ENCODE measurements around the gene ISL2. TPM values are rescaled to one million over a fixed set of nuclear protein-coding genes. Genes with fewer than 3 reads are reported as not detected.
A peak's percentile ranks its signal among the peaks of the same experiment; 100 is the strongest.
"Not testable (repeated sequence)": the region's sequence is repeated elsewhere in the genome, so short reads cannot be mapped to it uniquely, and the experiment has no call there.

The ISL2 gene
- total RNA-seq, 1 donor from 2014 or later = 1.2 TPM

DNA sequence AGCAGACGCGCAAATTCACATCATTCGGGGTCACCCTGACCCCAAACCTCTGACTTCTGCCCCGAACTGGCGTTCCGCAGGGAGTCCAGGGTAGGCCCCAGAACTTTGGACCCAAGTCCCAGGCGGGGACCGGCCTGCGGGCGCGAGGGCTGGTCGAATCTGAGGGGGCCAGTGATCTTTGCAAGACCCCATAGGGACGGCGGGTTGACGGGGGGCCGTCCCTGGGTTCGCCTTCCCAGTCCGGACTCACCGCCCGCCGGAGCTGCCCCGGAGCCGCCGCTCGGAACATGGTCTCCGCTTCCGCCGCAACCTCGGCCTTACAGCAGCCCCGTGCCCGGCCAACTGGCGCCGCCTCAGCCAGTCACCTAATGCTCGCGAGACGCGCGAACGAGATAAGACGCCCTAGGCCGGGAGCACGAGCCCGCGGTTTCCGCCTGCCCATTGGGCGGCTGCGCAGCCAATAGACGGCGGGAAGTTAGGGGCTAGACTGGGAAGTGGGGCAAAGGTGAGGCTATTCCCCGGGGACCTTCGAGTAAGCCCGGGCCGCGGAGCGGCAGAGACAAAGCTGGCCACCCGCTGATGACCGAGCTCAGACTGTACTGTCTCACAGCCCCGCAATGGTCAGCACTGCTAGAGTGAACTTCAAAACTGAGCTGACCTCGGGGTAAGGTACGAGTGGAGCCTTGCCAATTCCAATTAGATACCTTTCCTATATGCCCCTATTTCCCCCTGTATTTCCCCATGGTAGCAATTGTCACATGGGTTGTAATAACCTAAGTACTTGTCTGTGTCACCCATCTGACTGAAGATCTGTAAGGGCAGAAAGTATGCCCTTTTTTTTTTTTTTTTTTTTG lies 25.2 kb upstream of the ISL2 start, which contains the start of gene ETFA:
TSS of gene ETFA (minus strand) at position 370 of the 854 bp plus-strand sequence. CDS start at position 289, 81 bp downstream.
- Mint-ChIP-seq H3K4me1 (peaks cover 17% of the 10 kb centered on the region), H3K9me3 (no peaks in the 10 kb centered on the region), H3K36me3 (no peaks in the 10 kb centered on the region), H3K27ac (peak within 1 kb of the TSS; percentile 81), H3K4me3 (peak within 1 kb of the TSS; percentile 85), H3K27me3 (ENCODE audit: low read depth) (no peaks in the 10 kb centered on the region)
- peak; percentile 76 to 92 for DNase-seq (ENCODE audit: low spot score in 2 of 2, unreplicated experiment in 2 of 2)
- no peak for TF ChIP-seq CTCF (IDR thresholded peaks at IDR 0.05; ENCODE audit: unreplicated experiment)

DNA sequence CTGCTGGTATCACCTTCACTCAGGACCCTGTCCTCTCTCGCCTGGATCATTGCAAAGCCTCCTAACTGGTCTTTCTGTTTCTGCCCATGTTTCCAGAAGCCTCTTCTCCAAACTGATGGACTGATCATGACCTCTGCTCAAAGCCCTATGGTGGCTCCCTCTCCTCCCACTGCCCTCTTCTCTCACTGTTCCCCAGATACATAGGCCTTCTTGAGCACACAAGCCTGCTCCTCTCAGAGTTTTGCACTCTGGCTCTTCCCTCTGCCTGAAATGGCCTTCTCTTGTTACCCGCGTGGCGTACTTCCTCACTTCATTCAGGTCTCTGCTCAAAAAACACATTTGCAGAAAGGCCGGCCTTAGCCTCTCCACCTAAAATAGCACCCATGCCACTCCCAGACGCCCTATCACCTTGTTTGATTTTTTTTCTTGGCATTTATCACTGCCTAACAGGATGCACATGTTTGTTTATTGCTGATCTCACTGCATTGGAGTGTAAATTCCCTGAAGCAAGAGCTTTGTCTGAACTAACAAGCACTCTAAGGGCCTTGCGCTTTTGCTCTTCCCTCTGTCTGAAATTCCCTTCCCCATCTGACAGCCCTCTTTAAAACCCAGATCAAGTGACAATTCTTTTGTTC lies 23.9 kb upstream of the ISL2 start:
- Mint-ChIP-seq H3K4me3 (peak overlapping the region; percentile 0), H3K9me3 (no peaks in the 10 kb centered on the region), H3K27me3 (ENCODE audit: low read depth) (no peaks in the 10 kb centered on the region), H3K27ac (peak overlapping the region; percentile 44), H3K36me3 (no peaks in the 10 kb centered on the region), H3K4me1 (peaks cover 17% of the 10 kb centered on the region)
- no peak for TF ChIP-seq CTCF (IDR thresholded peaks at IDR 0.05; ENCODE audit: unreplicated experiment)
- DNase-seq (ENCODE audit: low spot score in 2 of 2, unreplicated experiment in 2 of 2) = no peak

- H3K27ac Mint-ChIP-seq; H3K4me3 Mint-ChIP-seq; DNase-seq (ENCODE audit: low spot score in 2 of 2, unreplicated experiment in 2 of 2): not testable (repeated sequence)
Observed at GRCh38 chr15:76313175-76313567, 23.4 kb upstream of the ISL2 start.

GRCh38 chr15:76313731-76314130 lies 22.8 kb upstream of the ISL2 start:
- Mint-ChIP-seq H3K36me3 (no peaks in the 10 kb centered on the region), H3K27me3 (ENCODE audit: low read depth) (no peaks in the 10 kb centered on the region), H3K27ac (no peak overlapping the region), H3K4me3 (no peak overlapping the region), H3K9me3 (no peaks in the 10 kb centered on the region), H3K4me1 (peaks cover 17% of the 10 kb centered on the region)
- DNase-seq (ENCODE audit: low spot score in 2 of 2, unreplicated experiment in 2 of 2) = no peak
- no peak for TF ChIP-seq CTCF (IDR thresholded peaks at IDR 0.05; ENCODE audit: unreplicated experiment)

More at GRCh38 chr15:76313175-76313567, 23.4 kb upstream of the ISL2 start:
- H3K36me3 Mint-ChIP-seq; H3K9me3 Mint-ChIP-seq; H3K27me3 Mint-ChIP-seq (ENCODE audit: low read depth): not testable (repeated sequence)
- H3K4me1 Mint-ChIP-seq = peaks cover 17% of the 10 kb centered on the region

DNA sequence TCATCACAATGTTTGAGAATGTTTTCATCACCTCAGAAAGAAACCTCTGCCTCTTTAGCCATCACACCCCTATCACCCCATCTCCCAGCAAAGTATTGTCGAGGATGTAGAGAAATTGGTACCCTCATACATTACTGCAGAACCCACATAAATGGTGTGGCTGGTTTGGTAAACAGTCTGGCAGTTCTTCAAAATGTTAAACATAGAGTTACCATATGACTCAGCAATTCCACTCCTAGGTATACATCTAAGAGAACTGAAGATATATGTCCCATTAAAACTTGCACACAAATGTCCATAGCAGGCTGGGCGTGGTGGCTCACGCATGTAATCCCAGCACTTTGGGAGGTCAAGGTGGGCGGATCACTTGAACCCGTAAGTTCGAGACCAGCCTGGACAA lies 16.6 kb upstream of the ISL2 start:
- no peaks in the 10 kb centered on the region for H3K4me1 Mint-ChIP-seq
- no peak overlapping the region for H3K27ac Mint-ChIP-seq
- no peaks in the 10 kb centered on the region for H3K36me3 Mint-ChIP-seq
- TF ChIP-seq CTCF (IDR thresholded peaks at IDR 0.05; ENCODE audit: unreplicated experiment) = no peak
- H3K4me3 Mint-ChIP-seq = no peak overlapping the region
- no peak for DNase-seq (ENCODE audit: low spot score in 2 of 2, unreplicated experiment in 2 of 2)
- no peaks in the 10 kb centered on the region for H3K9me3 Mint-ChIP-seq
- peaks cover 31% of the 10 kb centered on the region for H3K27me3 Mint-ChIP-seq (ENCODE audit: low read depth)

- Mint-ChIP-seq H3K27me3 (ENCODE audit: low read depth) (peaks cover 41% of the 10 kb centered on the region), H3K4me3 (no peak overlapping the region), H3K4me1 (no peaks in the 10 kb centered on the region), H3K9me3 (no peaks in the 10 kb centered on the region), H3K36me3 (no peaks in the 10 kb centered on the region), H3K27ac (no peak overlapping the region)
- DNase-seq (ENCODE audit: low spot score in 2 of 2, unreplicated experiment in 2 of 2) = no peak
- TF ChIP-seq CTCF (IDR thresholded peaks at IDR 0.05; ENCODE audit: unreplicated experiment) = no peak
Observed at GRCh38 chr15:76321171-76321570, 15.4 kb upstream of the ISL2 start.
